Stimulated activated CD4-positive, alpha-beta T cell treated with anti-CD3 and anti-CD28 coated beads, Interleukin-1b, Interleukin-23, amount 100 ng/mL, for 24 hours (primary cell): ENCODE results near the gene SOX6.

Experiments used
- DNase-seq, 4 experiments: peaks; one replicate each; pipeline ENCODE4 v3.0.0-alpha.2; 2020; ENCODE audit warnings: low read depth in 4 of 4, low spot score in 1 of 4

The SOX6 gene

GRCh38 chr11:16278979-16279378 is 77.4 kb downstream of the SOX6 start:
- no peak for DNase-seq

GRCh38 chr11:16278273-16278672 is 78.1 kb downstream of the SOX6 start:
- no peak for DNase-seq

DNA sequence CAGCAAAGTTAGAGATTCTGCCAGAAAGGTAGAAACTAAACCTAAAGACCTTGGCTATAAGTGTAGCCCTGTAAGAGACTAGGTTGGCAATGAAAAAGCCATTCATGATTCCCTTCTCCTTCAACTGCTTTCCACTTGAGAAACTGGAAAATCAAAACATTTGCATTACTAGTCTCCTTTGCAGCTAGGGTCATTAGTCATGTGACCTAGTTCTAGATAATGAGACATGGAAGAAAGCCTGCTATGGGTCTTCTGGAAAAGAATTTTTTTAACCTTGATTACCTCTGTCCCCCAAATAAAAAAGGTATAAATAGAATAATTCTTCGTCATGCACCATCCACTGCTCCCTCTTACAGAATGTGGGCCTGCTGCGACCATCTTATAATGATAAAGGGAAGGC is 80.1 kb downstream of the SOX6 start:
- no peak for DNase-seq

DNA sequence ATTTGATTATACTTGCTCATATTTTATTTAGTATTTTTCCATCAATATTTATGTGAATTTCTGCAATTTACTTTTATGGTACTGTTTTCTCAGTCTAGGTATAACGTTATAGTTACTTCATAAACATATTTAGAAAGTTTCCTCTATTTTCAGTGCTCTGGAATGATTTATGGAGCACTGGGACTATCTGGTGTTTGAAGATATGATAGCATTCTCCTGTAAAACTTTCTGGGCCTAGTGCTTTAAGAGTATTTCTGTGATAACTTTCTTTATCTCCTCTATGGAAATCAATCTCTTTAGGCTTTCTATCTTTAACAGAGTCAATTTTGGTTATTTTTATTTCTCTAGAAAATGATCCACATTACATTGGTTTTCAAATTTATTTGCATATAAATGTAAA is 85.1 kb downstream of the SOX6 start:
- DNase-seq = no peak

DNA sequence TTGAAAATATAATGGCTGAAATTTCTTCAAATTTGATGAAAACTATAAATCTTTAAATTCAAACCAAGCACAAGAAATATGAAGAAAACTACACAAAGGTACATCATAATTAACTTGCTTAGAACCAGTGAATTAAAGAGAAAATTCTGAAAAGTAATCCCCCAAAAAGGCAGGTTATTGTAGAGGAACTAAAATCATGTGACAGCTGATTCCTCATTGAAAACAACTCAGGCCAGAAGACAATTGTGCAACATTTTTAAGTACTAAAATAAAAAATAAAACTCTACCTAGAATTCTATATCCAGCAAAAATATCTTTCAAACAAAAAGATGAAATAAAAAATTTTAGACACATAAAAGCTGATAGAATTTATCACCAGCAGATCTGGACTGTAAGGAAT is 90.3 kb downstream of the SOX6 start:
- DNase-seq = no peak

- no peak for DNase-seq
Measured at GRCh38 chr11:16265022-16265421, 91.3 kb downstream of the SOX6 start.

DNA sequence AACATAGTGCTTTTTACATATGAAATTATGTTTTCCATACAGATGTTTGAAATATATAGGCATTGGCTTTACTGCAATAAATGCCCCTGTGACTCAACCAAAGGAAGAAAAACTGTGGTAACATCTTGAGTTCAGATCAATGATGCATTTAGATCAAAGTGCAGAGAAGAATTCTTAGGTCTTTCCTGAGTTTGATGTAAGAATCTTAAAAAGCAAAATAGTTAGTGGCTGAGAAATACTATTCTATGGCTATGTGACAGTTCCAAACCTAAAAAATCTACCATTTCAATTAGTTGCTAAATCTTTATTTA is 93.7 kb downstream of the SOX6 start:
- no peak for DNase-seq

DNA sequence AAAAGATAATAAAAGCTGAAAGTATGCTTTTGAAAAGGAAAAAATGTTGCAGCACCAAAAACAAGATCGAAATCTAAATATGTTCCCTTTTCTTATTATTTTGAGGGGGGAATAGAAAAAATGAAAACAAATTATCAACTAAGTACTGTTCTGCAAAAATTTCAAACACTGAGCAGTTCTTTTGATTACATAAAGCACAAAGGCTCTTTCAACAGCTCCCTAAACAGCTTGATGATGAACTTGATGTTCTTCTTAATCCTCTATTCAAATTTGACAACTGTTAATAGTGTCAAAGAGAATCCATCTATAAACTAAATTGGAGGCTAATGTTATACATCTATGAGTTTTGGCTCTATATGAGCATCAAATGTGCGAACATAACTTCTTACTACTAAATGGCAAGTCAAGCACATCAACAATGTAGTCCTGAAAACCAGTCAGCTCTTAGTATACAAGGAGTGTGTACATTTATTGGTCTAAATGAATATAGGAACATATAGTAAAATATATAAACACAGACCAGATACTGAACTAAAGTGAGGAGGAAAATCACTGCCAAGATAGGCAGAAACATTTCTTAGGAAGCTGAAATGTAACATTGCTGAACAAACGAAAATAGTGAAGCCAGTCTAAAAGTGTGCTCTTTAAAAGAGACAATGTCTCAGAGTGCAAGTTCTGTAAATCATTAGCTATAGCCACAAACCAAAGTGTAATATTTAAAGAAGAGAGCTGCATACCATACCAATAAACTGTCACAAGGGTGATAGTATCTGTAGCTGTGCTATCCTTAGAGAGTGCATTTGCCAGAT is 94.3 kb downstream of the SOX6 start:
- no peak for DNase-seq

GRCh38 chr11:16252373-16252772 is 104.0 kb downstream of the SOX6 start:
- DNase-seq = no peak

DNA sequence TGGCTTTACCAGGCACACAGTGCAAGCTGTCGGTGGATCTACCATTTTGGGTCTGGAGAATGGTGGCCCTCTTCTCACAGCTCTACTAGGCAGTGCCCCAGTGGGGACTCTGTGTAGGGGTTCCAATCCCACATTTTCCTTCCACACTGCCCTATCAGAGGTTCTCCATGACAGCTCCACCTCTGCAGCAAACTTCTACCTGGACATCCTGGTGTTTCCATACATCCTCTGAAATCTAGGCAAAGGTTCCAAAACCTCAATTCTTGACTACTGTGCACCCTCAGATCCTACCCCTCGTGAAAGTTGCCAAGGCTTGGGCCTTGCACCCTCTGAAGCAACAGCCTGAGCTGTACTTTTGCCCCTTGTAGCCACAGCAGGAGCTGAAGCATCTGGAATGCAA is 108.1 kb downstream of the SOX6 start:
- DNase-seq = no peak

DNA sequence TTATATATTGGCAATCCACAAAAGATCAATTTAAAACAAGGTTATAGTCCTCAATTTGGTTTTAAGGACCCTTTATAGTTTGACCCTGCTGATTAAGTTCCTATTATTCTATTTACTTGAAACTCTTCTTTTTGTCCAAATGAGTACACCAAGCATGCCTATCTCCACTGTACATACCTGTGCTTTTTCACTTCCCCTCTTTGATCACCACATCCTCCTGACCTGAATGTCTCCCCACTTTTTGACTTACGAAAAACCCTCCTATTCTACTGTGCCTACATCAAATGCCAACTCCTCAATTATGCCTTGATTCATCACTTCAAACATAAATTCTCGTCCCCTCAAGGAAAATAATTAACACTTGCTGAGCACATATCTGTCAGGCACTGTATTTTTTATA is 113.5 kb downstream of the SOX6 start:
- DNase-seq = no peak

DNA sequence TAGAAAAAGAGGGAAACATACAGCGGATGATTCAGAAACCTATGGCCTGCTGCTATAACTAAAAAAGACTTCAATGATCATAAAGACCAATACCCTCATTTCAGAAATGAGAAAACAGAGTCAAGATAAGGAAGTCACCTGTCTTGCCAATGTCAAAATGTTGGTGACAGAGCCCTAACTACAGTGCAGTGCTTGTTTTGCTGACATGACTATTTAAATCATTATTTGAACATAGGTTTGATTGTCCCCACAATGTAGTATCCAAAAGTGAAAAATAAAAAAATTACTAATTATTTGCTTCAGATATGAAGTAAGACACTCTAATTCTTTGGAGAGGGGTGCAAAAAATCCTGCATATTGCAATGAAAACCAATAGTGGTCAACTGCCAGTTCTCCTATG is 115.7 kb downstream of the SOX6 start:
- no peak for DNase-seq

GRCh38 chr11:16239141-16240105 is 116.9 kb downstream of the SOX6 start:
- no peak for DNase-seq

GRCh38 chr11:16226245-16226644 is 130.1 kb downstream of the SOX6 start:
- DNase-seq = no peak

DNA sequence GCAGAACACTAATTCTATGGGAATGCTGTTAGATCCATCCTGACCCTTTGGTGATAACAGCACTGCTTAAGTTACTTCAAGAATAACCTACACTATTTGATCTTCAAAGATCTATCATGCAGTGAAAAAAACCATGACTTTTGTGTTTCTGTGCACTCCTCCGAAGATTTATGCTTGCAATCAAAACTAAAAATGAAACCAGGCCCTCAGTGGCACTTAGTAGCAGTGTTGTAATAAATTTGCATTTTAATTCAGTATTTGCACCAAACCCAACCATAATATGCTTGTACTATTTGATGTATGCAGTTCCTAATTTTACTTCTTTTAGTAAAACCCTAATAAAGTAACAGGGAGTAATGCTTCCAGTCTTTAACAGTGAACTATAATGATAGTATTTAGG is 130.7 kb downstream of the SOX6 start:
- DNase-seq = no peak

DNA sequence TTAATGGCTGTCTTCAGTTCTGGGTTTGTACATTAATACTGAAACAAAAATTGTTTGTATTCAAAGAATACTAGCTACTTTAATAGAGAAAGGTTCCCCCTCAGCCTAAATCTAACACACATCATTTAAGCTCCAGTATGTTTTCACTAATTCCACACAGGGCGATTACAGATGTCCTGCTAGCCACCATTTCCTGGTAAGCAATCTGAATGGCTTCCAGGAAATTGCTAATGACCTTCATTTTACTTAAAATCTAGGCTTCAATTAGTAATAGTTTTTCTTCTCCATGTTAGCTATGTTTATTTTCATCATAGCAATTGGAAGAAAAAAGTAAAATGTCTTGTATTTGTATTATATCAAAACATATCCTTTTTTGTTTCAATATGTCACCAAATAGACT is 132.8 kb downstream of the SOX6 start:
- no peak for DNase-seq

DNA sequence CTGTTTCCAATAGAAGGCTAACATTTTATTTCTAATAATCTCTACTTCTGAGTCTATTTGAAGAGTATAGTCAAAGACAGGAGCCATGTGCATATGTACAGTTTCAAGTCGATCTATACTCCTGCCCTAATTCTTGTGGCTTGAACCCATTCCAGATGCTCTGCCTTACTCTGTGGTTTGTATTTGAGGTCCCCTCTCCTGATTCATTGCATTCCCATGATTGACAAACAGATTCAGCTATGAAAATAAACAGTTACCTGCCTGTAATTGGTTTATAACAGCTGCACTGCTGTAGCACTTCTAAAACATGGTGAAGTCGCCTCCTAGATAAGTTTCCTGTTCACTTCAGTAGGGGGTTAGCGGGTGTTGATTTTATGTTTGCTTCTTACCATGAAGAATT is 138.7 kb downstream of the SOX6 start:
- DNase-seq = no peak

GRCh38 chr11:16216831-16217230 is 139.5 kb downstream of the SOX6 start:
- DNase-seq = no peak

- no peak for DNase-seq
Measured at GRCh38 chr11:16215352-16215751, 141.0 kb downstream of the SOX6 start.

DNA sequence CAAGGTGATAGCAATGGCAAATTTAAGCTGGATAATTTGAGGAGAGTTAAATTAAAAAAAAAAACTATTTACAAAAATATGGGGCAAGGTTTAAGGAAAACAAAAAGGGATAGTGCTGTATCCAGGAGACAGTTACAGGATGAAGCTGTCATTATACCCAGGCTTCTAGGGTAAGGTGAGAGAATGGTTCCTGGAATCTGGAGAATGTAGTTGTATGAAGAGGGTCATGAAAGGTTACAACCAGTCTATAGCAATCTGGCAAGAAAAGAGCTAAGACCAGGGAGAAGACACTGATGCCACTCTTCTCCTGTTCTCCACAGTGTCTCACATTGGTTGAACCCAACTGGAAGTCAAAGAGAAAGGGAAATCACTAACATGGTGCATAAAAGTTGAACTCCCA is 144.9 kb downstream of the SOX6 start:
- DNase-seq = no peak

GRCh38 chr11:16204261-16204660 is 152.1 kb downstream of the SOX6 start:
- DNase-seq = no peak

DNA sequence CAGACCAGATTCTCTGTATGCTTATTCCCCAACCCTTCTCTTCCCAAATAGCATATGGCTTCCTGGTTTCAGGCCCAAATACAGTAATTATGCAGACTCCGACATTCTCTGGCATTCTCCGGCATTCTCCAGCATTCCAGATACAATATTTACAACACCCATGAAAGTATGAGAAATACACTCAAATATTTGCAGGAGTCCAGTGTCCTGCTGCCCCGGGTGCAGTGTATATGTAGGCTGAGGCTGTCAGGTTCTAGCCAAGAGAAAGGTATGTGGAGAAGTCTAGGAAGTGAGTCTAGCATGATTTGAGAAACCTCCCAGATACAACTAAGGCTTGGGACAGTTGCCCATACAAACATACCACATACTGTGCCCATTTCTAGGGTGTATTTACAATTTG is 160.7 kb downstream of the SOX6 start:
- DNase-seq = no peak
